SK-N-SH (cell line): Measurements from ENCODE around the gene CEP112. TPM values are rescaled to one million over a fixed set of nuclear protein-coding genes. Genes with fewer than 3 reads are reported as not detected.

Source experiments
- CTCF ChIA-PET: fragments of 300-600, 350-600 bp; formaldehyde crosslinking; extraction: SDS; loops from one replicate; lab custom pipeline; 2021; lab: Yijun Ruan, JAX
- POLR2A ChIA-PET: fragments of 350-600 bp; sonication (Branson Sonifier 250); formaldehyde crosslinking; extraction: SDS; loops from one replicate; lab custom pipeline; 2020; ENCODE audit warnings: antibody characterized with exemption, inconsistent platforms; lab: Yijun Ruan, JAX
- DNase-seq: peaks from one replicate; pipeline ENCODE4 v3.0.0; 2012
- H2AFZ ChIP-seq: fragments of 200-600 bp; sonication (generic); 2 replicates; pipeline ENCODE4 v1.8.1; 2016; ENCODE audit warnings: antibody characterized with exemption, mild to moderate bottlenecking, low read depth
- H3F3A ChIP-seq: fragments of 200-600 bp; sonication (generic); replicated peaks from 2 replicates; pipeline ENCODE3; 2016; ENCODE audit warnings: antibody characterized with exemption, mild to moderate bottlenecking; ENCODE audit not compliant: insufficient read depth
- H3K27ac ChIP-seq, 2 experiments: fragments of 200-500 bp in 1 of 2; fragments of 200-600 bp in 1 of 2; sonication (Bioruptor generic) in 1 of 2; sonication (generic), shearing (Covaris generic) in 1 of 2; 2 replicates each; pipeline versions ENCODE4 v1.5.1 to v1.6.1; 2014 to 2016; ENCODE audit warnings: low read depth in 2 of 2, inconsistent platforms in 1 of 2, low read length in 1 of 2, mild to moderate bottlenecking in 1 of 2, mixed read lengths in 1 of 2
- H3K27me3 ChIP-seq: fragments of 200-600 bp; sonication (generic), shearing (Covaris generic); 2 replicates; pipeline ENCODE4 v1.6.1; 2016; ENCODE audit warnings: mixed run types; ENCODE audit not compliant: insufficient read depth
- H3K36me3 ChIP-seq, 2 experiments: fragments of 200-500 bp in 1 of 2; fragments of 200-600 bp in 1 of 2; sonication (Bioruptor generic) in 1 of 2; sonication (generic) in 1 of 2; replicated peaks in 1 of 2; 2 replicates each; pipeline versions ENCODE3 to v1.5.1; 2014 to 2016; ENCODE audit warnings: low read length in 1 of 2, mild to moderate bottlenecking in 1 of 2; ENCODE audit not compliant: insufficient read depth in 2 of 2, control insufficient read depth in 1 of 2
- H3K4me1 ChIP-seq, 2 experiments: fragments of 200-500 bp in 1 of 2; fragments of 200-600 bp in 1 of 2; sonication (Bioruptor generic) in 1 of 2; sonication (generic), shearing (Covaris generic) in 1 of 2; 2 replicates each; pipeline versions ENCODE4 v1.5.1 to v1.6.1; 2014 to 2016; ENCODE audit warnings: low read depth in 1 of 2, low read length in 1 of 2, mixed run types in 1 of 2; ENCODE audit not compliant: insufficient read depth in 2 of 2, control insufficient read depth in 1 of 2
- H3K4me2 ChIP-seq: fragments of 200-600 bp; sonication (generic), shearing (Covaris generic); 2 replicates; pipeline ENCODE4 v1.6.1; 2017; ENCODE audit warnings: mixed run types
- H3K4me3 ChIP-seq, 2 experiments: fragments of 200-500 bp in 1 of 2; fragments of 200-600 bp in 1 of 2; sonication (Bioruptor generic) in 1 of 2; sonication (generic), shearing (Covaris generic) in 1 of 2; 2 replicates each; pipeline versions ENCODE4 v1.5.1 to v1.8.1; 2014 to 2016; ENCODE audit warnings: low read depth in 2 of 2, inconsistent platforms in 1 of 2, low read length in 1 of 2, mild to moderate bottlenecking in 1 of 2, mixed read lengths in 1 of 2, moderate library complexity in 1 of 2
- H3K79me2 ChIP-seq: fragments of 200-600 bp; sonication (generic); 2 replicates; pipeline ENCODE4 v1.8.1; 2017; ENCODE audit warnings: mild to moderate bottlenecking; ENCODE audit not compliant: insufficient read depth
- H3K9ac ChIP-seq: fragments of 200-600 bp; sonication (generic); 2 replicates; pipeline ENCODE4 v1.6.1; 2017; ENCODE audit warnings: mixed run types
- H3K9me2 ChIP-seq: fragments of 200-600 bp; sonication (generic); 2 replicates; pipeline ENCODE4 v1.6.1; 2017; ENCODE audit warnings: mixed run types
- H3K9me3 ChIP-seq: fragments of 200-600 bp; sonication (generic); 2 replicates; pipeline ENCODE4 v1.6.1; 2017; ENCODE audit warnings: mixed run types, mild to moderate bottlenecking, moderate library complexity
- H4K20me1 ChIP-seq: fragments of 200-600 bp; sonication (generic); 2 replicates; pipeline ENCODE4 v1.6.1; 2017; ENCODE audit warnings: mild to moderate bottlenecking, mixed run types; ENCODE audit not compliant: insufficient read depth
- EP300 ChIP-seq, 2 experiments: IDR thresholded peaks; 2 replicates each; pipeline versions ENCODE4 v1.4.0 to v1.6.1; 2012; ENCODE audit warnings: borderline replicate concordance in 1 of 2, low read depth in 1 of 2, low read length in 1 of 2
- EZH2phosphoT487 ChIP-seq: fragments of 200-600 bp; sonication (generic); IDR thresholded peaks from 2 replicates; pipeline ENCODE4 v1.6.1; 2017; ENCODE audit warnings: low read depth, mixed run types, mild to moderate bottlenecking, antibody characterized with exemption, moderate library complexity, borderline replicate concordance
- MEF2A ChIP-seq: IDR thresholded peaks from 2 replicates; pipeline ENCODE4 v1.4.0; 2012; ENCODE audit warnings: low read depth, borderline replicate concordance
- NFIC ChIP-seq: IDR thresholded peaks from 2 replicates; pipeline ENCODE4 v1.4.0; 2012; ENCODE audit warnings: borderline replicate concordance
- RAD21 ChIP-seq: IDR thresholded peaks from 2 replicates; pipeline ENCODE4 v1.6.1; 2012; ENCODE audit warnings: mild to moderate bottlenecking, low read length
- SIN3A ChIP-seq: IDR thresholded peaks from 2 replicates; pipeline ENCODE4 v1.6.1; 2012; ENCODE audit warnings: low read depth, mild to moderate bottlenecking, low read length, moderate library complexity, borderline replicate concordance
- TEAD4 ChIP-seq: IDR thresholded peaks from 2 replicates; pipeline ENCODE4 v1.4.0; 2012; ENCODE audit warnings: mild to moderate bottlenecking, borderline replicate concordance; ENCODE audit not compliant: insufficient read depth
- USF2 ChIP-seq: fragments of 150-350 bp; IDR thresholded peaks from 2 replicates; pipeline ENCODE4 v1.6.1; 2017; ENCODE audit warnings: antibody characterized with exemption, low read length, low read depth, borderline replicate concordance
- YY1 ChIP-seq: IDR thresholded peaks from 2 replicates; pipeline ENCODE4 v1.4.0; 2012; ENCODE audit warnings: low read depth, mild to moderate bottlenecking
- WGBS: methylation state at CpG from one replicate; pipeline ENCODE4 v1.1.6; 2017; ENCODE audit warnings: low lambda C conversion rate; 5-methylcytosine and 5-hydroxymethylcytosine counted together
- polyA plus RNA-seq, 3 experiments: library from polyadenylated mRNA; depleted of rRNA; stranded (reverse); fragments of >200 nt; gene quantifications; 2 replicates each; pipeline ENCODE4 v1.2.3, GENCODE V29; 2012
- TF ChIP-seq, protein P1 (sequence below): IDR thresholded peaks from 2 replicates; pipeline ENCODE4; 2012

Gene CEP112
- polyA plus RNA-seq, 1 of the 3 experiments (the other 2 are of a cell fraction): 7.9 TPM

GRCh38 chr17:65956814-65957213 is 235.1 kb downstream of the CEP112 start:
- TF ChIP-seq MEF2A: no peak
- TF ChIP-seq SIN3A: no peak
- TF ChIP-seq TEAD4: no peak
- no peak for TF ChIP-seq EP300 (IDR thresholded peaks at IDR 0.05; ENCODE audit: borderline replicate concordance in 1 of 2, low read depth in 1 of 2, low read length in 1 of 2)
- no peak for TF ChIP-seq EZH2phosphoT487
- TF ChIP-seq USF2: no peak
- no peak for TF ChIP-seq YY1
- TF ChIP-seq, protein P1, sequence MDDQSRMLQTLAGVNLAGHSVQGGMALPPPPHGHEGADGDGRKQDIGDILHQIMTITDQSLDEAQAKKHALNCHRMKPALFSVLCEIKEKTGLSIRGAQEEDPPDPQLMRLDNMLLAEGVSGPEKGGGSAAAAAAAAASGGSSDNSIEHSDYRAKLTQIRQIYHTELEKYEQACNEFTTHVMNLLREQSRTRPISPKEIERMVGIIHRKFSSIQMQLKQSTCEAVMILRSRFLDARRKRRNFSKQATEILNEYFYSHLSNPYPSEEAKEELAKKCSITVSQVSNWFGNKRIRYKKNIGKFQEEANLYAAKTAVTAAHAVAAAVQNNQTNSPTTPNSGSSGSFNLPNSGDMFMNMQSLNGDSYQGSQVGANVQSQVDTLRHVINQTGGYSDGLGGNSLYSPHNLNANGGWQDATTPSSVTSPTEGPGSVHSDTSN: no peak
- ChIA-PET CTCF (interaction anchor here (1.0 to 1.4 kb wide), 3 partner anchors 9 to 15 kb away, joined by 3 read pairs; no protein-coding TSS in a partner anchor), POLR2A (no interaction called here)
- Histone ChIP-seq H3K9me3 (peaks cover 15% of the 10 kb centered on the region), H2AFZ (no peak overlapping the region), H3K4me3 (no peak overlapping the region), H3K27me3 (no peaks in the 10 kb centered on the region), H3K9ac (no peak overlapping the region), H3K4me2 (no peak overlapping the region), H3K36me3 (peaks cover 14 to 17% of the 10 kb centered on the region in 2 experiments), H3K27ac (no peak overlapping the region), H4K20me1 (no peaks in the 10 kb centered on the region), H3K9me2 (no peaks in the 10 kb centered on the region), H3K4me1 (no peaks in the 10 kb centered on the region; a peak in 1 of 4 replicates), H3F3A (no peaks in the 10 kb centered on the region), H3K79me2 (no peaks in the 10 kb centered on the region)
- WGBS: 87% methylated on average over 1 of the region's 1 CpG
- no peak for DNase-seq

- H3K4me1 ChIP-seq: no peaks in the 10 kb centered on the region; a peak in 1 of 4 replicates
- no peak overlapping the region for H3K4me3 ChIP-seq
- H3K27me3 ChIP-seq: no peaks in the 10 kb centered on the region
- H3K79me2 ChIP-seq: no peaks in the 10 kb centered on the region
- WGBS: 76% methylated on average over 2 of the region's 2 CpGs
- no peak overlapping the region for H3K4me2 ChIP-seq
- DNase-seq: no peak
- H2AFZ ChIP-seq: no peak overlapping the region
- H3K9me2 ChIP-seq: no peaks in the 10 kb centered on the region
- TF ChIP-seq RAD21: peak; percentile 24; the same call in 1 of the 2 replicates
- no peak for TF ChIP-seq NFIC
- CTCF ChIA-PET: no interaction called here
- POLR2A ChIA-PET: no interaction called here
- H3K36me3 ChIP-seq: peaks cover 10 to 12% of the 10 kb centered on the region in 2 experiments
- no peak overlapping the region for H3K9ac ChIP-seq
- H3F3A ChIP-seq: no peaks in the 10 kb centered on the region
- no peaks in the 10 kb centered on the region for H4K20me1 ChIP-seq
- no peak overlapping the region for H3K27ac ChIP-seq
- peaks cover 15% of the 10 kb centered on the region for H3K9me3 ChIP-seq
Measured at GRCh38 chr17:65954148-65954449, 237.8 kb downstream of the CEP112 start.
